Measurements from ENCODE around the gene KDM2B. TPM values are rescaled to one million over a fixed set of nuclear protein-coding genes. Genes with fewer than 3 reads are reported as not detected.
A peak's percentile ranks its signal among the peaks of the same experiment; 100 is the strongest.

KDM2B gene
- total and polyA plus RNA-seq, 3 donors from 2014 or later, result 30.4 to 59.8 (median 54.9) TPM

DNA sequence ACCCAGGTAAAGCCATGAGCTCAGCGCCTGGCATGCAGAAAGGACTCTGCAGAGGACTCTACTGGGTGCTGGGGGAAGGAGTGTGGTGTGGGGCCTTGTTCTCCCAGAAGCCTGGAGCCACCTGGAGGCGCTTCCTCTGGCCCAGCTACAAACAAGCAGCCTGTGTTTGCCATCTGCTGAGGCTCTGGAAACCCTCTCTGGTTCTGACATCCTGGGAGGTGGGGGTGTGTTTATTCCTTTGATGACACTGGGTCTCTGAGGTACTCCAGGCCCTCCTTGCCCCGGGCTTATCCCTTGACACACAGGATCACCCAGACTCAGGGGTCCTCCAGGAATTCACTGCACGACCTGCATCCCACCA is 136.0 kb downstream of the KDM2B start:
- no peak for DNase-seq
- no peaks in the 10 kb centered on the region for H3K9me3 ChIP-seq
- 93 to 100% methylated on average over 3 to 4 of the region's 4 CpGs for WGBS, 2 donors
- H3K27me3 ChIP-seq, result no peaks in the 10 kb centered on the region
- H3K27ac ChIP-seq, result no peak overlapping the region
- no peak overlapping the region for H3K4me3 ChIP-seq
- H3K36me3 ChIP-seq (ENCODE audit: low read depth, missing control alignments), result no peaks in the 10 kb centered on the region
- H3K4me1 ChIP-seq, result peaks cover 5% of the 10 kb centered on the region
- intact Hi-C loops (cut with DNase I; ENCODE audit: low total_unique reads), result loop anchor here (5.0 kb wide), 1 partner anchor 108 kb away; no protein-coding TSS in a partner anchor
- TF ChIP-seq, protein P1, sequence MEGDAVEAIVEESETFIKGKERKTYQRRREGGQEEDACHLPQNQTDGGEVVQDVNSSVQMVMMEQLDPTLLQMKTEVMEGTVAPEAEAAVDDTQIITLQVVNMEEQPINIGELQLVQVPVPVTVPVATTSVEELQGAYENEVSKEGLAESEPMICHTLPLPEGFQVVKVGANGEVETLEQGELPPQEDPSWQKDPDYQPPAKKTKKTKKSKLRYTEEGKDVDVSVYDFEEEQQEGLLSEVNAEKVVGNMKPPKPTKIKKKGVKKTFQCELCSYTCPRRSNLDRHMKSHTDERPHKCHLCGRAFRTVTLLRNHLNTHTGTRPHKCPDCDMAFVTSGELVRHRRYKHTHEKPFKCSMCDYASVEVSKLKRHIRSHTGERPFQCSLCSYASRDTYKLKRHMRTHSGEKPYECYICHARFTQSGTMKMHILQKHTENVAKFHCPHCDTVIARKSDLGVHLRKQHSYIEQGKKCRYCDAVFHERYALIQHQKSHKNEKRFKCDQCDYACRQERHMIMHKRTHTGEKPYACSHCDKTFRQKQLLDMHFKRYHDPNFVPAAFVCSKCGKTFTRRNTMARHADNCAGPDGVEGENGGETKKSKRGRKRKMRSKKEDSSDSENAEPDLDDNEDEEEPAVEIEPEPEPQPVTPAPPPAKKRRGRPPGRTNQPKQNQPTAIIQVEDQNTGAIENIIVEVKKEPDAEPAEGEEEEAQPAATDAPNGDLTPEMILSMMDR (IDR thresholded peaks at IDR 0.05), result no peak
- TF ChIP-seq POLR2A (IDR thresholded peaks at IDR 0.05), result no peak

DNA sequence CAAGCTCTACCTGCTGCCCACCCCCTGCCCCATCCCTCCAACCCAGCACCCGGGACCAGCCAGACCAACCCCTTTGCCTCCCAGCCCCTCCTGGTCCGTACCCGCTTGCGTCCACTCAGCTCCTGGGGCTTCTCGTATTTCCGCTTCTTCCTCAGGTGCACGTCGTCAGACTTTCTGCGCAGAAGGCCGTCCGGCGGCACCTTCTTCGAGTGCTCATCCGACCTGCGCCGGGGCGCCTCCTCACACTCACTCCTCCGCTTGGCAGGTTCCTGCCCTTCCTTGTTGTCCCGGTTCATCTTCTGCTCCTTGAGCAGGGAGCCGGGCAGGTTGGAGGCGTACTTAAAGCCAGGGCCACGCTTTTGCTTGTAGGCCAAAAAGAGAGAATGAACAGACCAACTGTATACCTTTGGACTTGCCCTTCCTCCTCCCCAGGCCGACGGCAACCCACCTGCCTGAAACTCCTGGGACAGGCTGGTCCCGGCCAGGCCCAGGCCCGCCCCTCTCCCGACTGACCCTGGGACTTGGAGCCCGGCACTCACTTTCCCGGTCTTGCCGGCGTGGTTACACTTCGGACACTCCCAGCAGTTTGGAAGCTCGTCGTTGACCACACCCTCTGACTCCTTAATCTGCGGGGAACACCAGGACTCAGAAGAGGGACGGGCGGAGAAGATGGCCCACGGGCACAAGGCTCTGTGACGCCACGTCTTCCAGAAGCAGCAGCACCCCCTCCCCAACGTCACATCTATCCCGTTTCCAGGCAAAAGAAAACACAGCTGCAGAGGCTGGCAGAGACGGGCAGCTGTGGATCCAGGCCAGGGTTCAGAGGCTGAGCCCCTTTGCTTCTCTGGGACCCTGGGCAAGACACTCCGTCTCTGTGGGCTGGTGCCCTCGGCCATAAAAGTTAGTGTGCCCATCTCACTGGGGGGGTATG is 136.6 kb downstream of the KDM2B start:
- Histone ChIP-seq H3K36me3 (ENCODE audit: low read depth, missing control alignments) (no peaks in the 10 kb centered on the region), H3K4me3 (no peak overlapping the region), H3K4me1 (peaks cover 5% of the 10 kb centered on the region), H3K9me3 (no peaks in the 10 kb centered on the region), H3K27me3 (no peaks in the 10 kb centered on the region), H3K27ac (no peak overlapping the region)
- intact Hi-C loops (cut with DNase I; ENCODE audit: low total_unique reads), result loop anchor here (5.0 kb wide), 1 partner anchor 107 kb away; no protein-coding TSS in a partner anchor
- TF ChIP-seq, protein P1 (IDR thresholded peaks at IDR 0.05), result no peak
- no peak for TF ChIP-seq POLR2A (IDR thresholded peaks at IDR 0.05)
- no peak for DNase-seq
- 88 to 94% methylated on average over 23 to 45 of the region's 45 CpGs for WGBS, 2 donors

DNA sequence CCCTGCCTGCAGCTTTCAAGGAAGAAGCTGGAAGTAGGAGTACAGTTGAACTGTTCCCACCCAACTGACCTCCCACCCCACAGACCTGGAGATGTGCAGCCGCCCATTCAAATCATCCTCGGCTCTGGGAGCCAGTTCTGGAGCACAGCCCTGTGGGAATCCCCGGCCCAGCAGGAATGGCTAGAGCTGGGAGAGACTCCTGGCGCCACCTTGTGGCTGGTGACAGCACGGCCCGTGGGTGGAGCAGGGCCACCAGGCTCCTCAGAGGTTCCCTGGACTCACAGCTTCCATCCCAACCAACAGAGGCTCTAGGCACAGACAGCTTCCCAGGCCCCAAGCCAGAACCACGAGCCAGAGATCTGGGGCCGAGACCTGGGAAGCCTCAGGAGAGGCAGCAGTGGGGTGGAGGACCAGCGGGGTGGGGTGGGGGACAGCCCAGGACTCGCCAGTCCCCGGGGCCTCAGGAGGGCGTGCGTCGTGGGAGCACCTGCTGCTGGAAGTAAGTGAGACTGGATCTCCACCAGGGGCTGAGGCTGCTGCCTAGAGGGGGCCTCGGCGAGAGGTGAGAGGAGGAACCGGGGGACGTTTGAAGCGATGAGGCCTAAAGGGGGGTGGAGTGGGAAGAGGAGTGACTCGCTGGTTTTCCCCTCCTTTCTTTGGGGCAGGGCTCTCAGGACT is 137.5 kb downstream of the KDM2B start:
- DNase-seq, result peak; percentile 93
- no peak overlapping the region for H3K4me3 ChIP-seq
- 49 to 62% methylated on average over 13 to 20 of the region's 20 CpGs for WGBS, 2 donors

DNA sequence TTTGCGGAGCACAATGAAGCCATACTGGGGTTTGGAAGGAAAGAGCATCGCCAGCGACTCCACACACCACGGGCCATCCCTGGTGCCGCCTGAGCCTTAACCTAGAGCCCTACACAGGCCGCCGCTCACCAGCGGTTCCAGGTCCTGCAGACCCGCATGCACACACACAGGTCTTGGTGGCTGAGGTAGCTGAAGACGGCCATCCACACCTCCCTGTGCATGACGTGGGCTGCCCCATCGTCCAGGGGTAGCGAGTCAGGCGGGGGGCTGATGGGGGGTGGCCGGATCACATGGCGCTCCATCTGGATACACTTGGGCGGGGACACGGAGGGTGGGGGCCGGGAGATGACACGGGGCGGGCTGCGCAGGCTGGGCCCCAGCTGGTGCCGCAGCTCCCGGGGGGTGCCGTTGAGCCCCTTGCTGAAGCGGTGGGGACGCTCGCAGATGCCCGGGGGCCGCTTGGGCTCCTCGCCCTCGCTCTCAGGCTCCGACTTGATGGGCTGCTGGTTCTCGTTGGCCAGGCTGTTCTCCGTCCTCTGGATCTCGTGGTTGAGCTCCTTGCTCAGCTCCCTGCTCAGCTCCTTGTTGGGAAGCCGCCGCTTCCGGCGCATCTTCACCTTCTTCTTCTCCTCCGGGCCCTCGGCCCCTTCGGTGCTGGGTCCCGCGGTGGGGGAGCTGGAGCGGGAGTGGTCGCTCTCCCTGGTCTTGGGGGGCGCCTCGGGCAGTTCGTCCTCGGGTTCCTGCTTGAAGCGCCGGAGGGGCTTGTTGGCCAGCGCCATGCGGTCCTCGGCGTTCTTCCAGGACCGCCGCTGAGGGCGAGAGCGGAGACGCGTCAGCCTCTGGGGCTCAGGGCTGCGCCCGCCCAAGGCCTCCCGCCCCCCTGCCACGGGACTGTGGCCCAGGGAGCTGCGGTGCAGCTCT is 138.5 kb downstream of the KDM2B start:
- Histone ChIP-seq H3K4me1 (peaks cover 5% of the 10 kb centered on the region), H3K27ac (no peak overlapping the region), H3K36me3 (ENCODE audit: low read depth, missing control alignments) (no peaks in the 10 kb centered on the region), H3K4me3 (no peak overlapping the region), H3K9me3 (no peaks in the 10 kb centered on the region), H3K27me3 (no peaks in the 10 kb centered on the region)
- 70% methylated on average over 30 to 68 of the region's 68 CpGs for WGBS, 2 donors
- no peak for TF ChIP-seq POLR2A (IDR thresholded peaks at IDR 0.05)
- TF ChIP-seq, protein P1 (IDR thresholded peaks at IDR 0.05), result no peak
- DNase-seq, result no peak
- intact Hi-C loops (cut with DNase I; ENCODE audit: low total_unique reads), result loop anchor here (5.0 kb wide), 1 partner anchor 105 kb away; no protein-coding TSS in a partner anchor

More for the DNA sequence above, 137.5 kb downstream of the KDM2B start:
- Histone ChIP-seq H3K27me3 (no peaks in the 10 kb centered on the region), H3K9me3 (no peaks in the 10 kb centered on the region), H3K36me3 (ENCODE audit: low read depth, missing control alignments) (no peaks in the 10 kb centered on the region), H3K27ac (no peak overlapping the region), H3K4me1 (peaks cover 5% of the 10 kb centered on the region)
- TF ChIP-seq POLR2A (IDR thresholded peaks at IDR 0.05), result no peak
- TF ChIP-seq, protein P1 (IDR thresholded peaks at IDR 0.05), result peak; percentile 73 to 80 (median 79)
- intact Hi-C loops (cut with DNase I; ENCODE audit: low total_unique reads), result loop anchor here (5.0 kb wide), 1 partner anchor 106 kb away; no protein-coding TSS in a partner anchor
